ENCODE measurements around the gene METTL13.

METTL13 gene

DNA sequence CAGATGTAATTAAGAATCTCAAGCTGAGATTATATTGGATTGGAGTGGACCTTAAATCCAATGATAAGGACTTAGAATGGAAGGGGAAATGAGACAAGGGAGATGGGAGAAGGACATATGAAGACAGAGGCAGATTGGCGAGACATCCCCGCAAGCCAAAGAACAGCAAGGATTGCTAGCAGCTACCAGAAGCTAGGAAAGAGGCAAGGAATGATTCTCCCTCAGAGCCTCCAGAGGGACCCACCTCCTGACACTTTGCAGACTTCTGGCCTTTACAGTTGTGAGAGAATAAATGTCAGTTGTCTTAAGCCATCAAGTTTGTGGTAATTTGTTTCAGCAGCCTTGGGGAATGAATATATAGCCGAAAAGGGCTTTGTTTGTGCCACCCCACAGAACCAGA is 20.7 kb downstream of the METTL13 start:
- DNase-seq (ENCODE audit: low read depth), result no peak

DNA sequence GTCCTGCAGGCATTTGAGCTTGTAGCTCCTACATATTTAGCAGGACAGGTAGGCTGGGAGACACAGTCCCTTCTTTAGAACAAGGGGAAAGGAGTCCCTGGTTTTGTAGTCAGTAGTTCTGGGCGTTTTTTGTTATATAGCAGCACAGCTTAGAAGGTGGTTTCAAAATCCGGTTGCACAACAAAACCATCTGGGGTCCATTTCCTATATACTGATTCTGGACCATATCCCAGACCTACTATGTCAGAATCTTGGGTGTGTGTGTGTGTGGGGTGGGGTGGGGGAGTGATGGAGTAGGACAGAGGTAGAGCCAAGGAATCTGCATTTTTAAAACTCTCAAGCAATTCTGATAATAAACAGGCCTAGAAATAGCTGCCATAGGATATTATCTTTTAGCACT is 21.6 kb downstream of the METTL13 start:
- no peak for DNase-seq (ENCODE audit: low read depth)

DNA sequence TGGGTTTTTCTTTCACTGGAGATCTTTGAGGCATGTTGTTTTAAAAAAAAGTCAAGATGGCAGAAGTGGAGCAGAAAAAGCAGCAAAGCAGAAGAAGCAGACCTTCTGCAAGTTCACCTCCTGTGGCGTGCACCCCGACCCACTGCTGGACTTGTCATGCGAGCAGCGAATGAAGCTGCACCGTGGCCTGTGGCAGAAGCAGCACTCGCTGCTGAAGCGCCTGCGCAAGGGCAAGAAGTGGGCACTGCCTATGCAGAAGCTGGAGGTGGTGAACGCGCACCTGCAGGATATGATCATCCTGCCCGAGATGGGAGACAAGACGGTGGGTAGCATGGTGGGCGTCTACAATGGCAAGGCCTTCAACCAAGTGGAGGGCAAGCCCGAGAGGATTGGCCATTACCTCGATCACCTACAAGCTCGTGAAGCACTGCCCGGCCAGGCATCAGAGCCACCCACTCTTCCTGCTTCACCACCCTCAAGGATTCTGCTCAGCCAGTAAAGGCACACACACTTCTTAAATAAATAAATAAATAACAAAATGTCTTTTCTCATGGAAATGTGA is 22.1 kb downstream of the METTL13 start:
- DNase-seq (ENCODE audit: low read depth), result no peak

DNA sequence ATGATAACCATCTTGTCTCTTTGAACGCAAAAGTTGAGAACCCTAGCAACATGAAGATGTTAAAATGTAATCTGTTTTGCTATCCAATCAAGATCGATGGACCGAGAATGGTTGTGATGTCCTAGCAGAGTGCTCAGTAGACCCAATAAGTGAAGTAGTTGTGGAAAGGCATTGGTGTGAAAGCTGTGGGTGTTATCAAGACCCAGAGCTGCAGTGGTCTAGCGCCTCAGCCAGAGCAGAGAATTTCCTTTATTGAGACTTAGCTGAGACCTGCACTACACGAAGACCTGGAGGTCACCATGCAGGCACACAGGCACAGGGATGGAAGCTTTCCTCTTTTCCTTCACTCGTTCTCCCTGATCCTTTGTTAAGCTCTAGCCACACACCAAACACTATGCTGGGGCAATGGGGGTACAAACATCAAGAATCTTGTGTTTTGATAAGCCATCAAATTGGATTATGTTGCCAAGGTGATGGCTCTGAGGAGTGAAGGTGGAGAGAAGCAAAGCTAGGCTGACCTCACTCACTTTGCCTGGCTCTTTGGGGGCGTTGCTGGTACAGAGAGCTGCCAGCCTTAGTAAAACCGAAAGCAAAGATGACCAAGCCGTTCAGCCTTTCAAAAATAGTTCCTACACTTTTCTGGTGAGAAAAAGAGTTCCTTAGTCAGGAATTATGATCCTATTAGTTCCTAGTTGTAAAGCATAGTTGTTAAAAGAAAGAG is 24.1 kb downstream of the METTL13 start:
- DNase-seq (ENCODE audit: low read depth), result no peak

DNA sequence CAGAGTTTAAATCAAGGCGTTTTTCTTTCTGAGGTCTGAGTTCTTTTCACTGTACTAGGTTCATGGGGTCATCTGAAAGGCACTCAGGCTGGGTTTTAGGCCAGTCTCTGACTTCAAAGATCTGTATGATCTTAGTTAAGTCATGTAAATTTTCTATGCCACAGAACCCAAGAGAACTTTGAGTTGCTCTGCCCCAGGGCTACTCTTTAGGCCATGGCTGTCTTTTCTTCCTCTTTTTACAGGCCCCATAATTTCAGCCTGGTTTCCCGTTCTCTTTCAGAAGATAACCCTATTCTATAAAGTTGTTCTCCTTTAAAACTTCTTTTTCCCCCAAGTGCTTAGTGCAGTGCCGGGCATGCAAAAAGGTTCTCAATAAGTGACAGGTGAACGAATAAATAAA is 26.1 kb downstream of the METTL13 start:
- no peak for DNase-seq (ENCODE audit: low read depth)

DNA sequence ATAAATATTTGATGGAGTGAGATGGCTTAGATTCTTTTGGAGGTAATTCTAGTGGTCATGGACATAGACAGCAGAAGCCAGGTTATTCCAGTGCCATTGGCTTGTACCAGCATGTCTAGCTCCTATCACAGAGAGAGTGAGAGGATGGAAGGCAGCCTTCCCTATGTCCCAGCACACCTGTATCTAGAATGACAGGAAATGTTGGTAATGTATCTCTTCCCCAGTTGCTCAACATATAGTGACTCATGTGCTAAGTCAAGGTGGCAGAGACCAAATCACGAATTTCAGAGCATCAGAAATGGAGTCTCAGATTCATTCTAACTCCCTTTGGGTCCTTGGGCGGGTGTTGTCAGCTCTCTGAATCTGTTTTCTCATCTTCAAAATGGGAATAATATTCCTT is 28.4 kb downstream of the METTL13 start:
- no peak for DNase-seq (ENCODE audit: low read depth)

DNA sequence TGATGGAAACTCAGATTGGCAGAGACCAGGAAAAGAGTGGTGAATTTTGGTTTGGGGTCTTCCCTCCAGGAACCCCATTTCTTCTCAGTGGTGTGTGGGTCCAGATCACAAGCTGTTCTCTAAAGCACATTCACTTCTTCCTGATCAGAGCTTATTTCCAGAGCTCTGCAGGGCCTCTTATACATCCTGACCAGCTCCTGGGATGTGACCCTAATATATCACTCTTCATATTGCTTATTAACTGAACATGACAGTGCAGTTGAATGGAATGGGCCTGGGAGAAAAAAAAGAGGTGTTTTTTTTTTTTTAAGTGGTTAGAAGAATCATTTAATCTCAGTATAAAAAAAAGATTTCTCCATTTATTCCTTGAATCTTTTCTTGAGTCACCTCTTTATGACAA is 30.2 kb downstream of the METTL13 start:
- no peak for DNase-seq (ENCODE audit: low read depth)

DNA sequence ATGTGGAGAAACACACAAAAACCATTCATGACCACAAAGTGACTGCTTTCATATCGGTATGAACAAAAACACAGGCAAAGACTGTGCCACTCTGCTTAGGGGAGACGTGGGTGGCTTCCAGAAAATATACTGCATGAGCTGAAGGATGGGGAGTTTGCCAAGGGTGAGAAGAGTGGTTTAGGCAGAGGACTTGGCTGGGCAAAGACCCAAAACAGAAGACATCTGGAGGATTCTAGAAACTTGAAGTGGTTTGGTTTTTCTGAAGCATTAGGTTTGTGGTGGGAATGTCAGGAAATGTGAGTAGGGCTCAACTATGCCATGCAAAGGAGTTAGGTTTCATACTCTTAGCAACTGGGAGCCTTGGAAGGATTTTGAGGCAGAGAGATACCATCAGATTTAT is 33.2 kb downstream of the METTL13 start:
- DNase-seq (ENCODE audit: low read depth), result no peak

DNA sequence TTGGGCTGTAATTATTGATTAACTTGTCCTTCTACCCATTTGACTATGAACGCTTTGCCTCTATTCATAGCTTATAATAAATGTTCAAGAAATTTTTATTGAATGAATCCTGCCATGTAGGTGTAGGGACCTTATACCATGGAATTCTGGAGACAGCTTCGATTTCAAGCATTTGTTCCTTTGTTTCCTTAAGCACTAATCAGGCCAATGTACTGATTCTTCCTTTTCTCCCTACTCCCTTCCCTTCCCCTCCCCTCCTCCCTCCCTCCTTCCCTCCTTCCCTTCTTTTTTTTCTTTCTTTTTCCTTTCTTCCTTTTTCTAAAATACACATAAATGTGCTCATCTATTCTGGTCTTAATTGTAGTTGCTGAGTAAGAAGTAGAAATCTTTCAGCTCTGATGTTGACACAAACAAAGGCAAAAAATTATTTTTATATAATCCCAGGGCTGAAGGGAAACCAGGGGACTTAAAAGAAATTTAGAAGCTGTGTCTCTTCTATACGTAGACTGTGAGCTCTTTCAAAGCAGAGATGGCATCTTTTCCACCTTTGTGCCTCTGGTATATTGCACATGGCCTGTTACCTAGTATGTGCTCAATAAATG is 34.9 kb downstream of the METTL13 start:
- no peak for DNase-seq (ENCODE audit: low read depth)

DNA sequence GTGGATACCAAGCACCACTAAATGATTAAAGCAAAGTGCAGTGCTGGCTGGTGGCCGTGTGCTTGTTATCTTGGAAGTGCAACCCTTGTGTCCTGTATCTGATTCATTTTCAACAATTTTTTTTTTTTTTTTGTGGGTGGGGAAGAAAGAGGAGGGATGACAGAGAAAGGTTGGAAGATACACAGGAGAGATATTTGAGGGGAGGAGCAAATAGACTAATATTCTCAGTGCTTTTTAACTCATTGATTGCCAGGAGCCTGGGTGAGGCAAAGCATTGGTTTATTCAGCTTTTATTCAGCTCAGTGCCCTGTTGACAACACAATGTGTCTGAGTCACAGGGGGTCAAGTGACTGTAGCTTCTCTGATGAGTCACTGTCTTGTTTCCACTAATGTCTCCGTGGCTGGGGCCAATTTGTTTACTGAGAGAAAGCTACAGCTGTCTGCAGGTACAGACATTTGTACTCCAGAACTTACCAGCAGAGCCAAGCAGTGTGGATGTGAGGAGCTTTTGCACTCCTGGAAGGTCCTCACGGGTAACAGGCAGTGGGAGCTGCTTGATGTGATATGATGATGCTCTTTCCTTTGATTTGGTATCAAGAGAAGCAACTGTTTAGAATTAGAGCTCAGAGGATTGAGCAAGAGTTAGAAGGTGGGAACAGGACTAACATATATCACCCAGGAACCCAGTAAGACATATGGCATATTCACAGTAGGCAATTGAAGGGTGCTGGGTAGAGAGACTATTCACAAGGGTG is 36.2 kb downstream of the METTL13 start:
- DNase-seq (ENCODE audit: low read depth), result no peak

DNA sequence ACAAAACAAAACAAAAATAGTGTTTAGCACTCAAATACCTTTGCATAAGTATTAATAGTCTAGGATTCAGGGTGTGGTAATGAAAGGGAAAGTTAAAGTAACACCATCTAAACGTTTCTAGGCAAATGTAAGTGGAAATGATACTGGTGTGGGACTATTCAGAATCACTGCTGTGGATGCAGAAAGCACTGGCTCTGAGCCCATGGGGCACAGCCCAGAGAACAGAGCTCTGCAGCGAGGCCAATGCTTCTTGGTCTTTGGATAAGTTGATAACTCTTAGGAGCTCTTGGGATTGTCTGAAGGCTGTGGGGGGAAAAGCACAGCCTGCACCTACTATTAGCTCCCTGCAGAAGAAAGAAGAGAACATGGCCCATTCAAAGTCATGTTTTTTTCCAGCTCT is 38.5 kb downstream of the METTL13 start:
- DNase-seq (ENCODE audit: low read depth), result no peak

DNA sequence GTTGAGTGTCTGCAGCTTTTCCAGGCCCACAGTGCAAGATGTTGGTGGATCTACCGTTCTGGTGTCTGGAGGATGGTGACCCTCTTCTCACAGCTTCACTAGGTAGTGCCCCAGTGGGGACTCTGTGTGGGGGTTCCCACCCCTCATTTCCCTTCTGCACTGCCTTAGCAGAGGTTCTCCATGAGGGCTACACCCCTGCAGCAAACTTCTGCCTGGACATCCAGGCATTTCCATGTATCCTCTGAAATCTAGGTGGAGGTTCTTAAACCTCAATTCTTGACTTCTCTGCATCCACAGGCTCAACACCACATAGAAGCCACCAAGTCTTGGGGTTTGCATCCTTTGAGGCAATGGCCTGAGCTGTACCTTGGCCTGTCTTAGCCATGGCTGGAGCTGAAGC is 45.5 kb downstream of the METTL13 start:
- DNase-seq (ENCODE audit: low read depth), result no peak

DNA sequence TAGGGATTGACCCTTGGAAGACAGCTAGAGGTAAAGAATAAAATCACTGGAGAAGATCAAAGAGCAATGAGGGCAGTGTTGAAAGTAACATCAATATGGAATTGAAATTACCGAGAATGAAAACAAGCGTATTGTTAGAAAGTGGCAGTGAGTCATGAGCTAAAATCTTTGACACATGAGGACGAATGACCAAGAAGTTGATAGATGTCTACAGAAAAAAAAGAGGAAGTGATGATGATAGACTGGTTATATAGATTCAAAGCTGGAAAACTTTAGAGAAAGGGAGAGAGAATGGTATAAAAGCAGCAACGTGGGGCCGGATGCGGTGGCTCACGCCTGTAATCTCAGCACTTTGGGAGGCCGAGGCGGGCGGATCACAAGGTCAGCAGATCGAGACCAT is 47.3 kb downstream of the METTL13 start:
- no peak for DNase-seq (ENCODE audit: low read depth)

DNA sequence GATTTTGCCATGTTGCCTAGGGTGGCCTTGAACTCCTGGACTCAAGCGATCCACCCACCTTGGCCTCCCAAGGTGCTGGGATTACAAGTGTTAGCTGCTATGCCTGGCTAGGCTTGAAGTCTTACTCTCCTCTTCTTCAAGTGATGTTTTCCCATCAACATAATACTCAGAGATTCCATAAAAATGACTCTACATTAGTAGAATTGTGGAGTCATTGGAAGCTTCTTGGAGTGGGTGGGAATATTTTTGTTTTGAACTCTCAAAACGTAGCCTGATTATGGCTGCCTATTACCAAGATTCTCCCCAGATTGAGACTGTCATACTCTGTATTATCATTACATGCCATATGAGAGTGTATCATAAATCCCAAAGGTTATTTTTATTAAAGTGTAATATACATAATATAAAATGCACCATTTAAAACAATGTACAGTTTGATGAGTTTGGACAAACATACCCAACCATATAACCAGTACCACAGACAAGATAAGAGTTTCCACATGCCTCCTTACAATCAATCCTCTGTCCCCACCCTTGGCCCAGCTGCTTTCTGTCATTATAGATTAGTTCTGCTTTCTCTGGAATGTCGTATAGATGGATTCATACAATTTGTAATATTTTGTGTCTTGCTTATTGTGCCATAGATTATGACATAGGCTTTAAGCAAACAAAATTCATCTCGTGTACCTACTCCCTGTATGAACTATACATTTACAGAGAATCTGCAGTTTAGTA is 51.8 kb downstream of the METTL13 start:
- DNase-seq (ENCODE audit: low read depth), result no peak

DNA sequence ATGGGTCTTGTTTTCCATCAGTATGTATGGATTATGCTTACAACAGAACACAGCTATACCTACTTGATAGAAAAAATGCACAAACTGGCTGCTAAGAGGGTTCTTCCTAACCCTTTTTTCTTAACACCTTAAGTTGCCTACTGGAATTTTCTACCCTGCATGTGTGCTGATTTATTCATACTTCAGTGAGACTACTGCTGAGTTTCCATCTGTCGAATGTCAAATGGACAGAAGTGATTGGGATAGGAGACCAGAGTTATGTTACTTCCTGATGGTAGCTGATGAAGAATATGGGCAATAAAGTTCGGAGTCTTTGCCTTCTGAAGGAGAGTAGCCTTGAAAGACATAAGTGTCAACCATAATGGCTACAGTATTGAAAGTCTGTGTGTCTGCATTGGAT is 53.4 kb downstream of the METTL13 start:
- no peak for DNase-seq (ENCODE audit: low read depth)

DNA sequence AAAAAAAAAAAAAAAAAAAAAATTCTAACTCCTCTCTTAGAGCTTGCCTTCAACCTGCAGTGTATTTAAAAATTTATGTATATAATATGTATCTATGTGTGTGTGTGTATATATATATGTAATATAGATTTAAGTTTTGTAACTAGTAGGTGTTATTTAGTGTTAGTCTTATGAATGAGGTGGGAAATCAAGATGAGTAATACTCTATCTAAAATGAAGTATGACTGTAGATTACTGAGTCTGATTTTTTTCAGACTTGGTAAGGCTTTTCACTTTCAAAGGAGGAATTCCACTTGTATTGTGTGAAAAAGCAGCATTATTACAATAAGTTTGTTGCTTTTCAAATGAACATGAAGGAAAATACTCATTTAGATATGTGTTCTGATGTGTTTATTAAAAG is 54.4 kb downstream of the METTL13 start:
- no peak for DNase-seq (ENCODE audit: low read depth)

DNA sequence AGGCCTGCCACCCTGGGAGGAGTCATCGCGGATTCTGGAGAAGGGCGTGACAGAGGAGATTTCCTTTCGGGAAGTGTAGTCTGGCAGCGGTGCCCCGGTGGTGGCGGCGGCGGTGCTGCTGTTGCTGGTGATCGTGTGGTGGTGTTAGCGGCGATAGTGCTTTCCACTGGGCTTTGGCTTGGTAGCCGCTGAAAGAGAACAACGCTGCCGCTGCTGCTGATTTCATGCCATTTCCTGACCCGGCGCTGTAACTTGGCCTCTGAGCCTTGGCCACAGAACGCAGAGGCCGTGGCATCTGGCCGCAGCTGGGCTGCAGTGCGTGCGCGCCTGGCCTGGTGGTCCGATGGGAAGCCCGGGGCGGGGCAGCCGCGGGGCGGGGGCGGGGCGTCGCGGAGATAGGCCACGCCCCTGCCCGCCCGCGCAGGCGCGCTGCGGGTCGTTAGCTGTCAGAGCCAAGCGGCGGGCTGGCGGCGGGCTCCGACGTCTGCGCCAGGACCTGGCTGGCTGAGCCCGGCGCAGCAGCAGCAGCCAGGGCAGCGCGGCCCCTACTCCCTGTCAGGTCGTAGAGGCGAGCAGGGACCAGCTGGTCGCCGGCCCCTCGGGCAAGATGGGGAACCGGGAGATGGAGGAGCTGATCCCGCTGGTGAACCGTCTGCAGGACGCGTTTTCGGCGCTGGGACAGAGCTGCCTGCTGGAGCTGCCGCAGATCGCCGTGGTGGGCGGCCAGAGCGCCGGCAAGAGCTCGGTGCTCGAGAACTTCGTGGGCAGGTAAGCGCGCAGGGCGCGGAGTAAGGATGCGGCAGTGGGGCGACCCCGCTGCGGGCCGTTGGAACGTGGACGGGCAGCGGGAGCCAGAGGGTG is 59.8 kb downstream of the METTL13 start, which contains the start of gene DNM3:
TSS of gene DNM3 (plus strand) at position 449 of the 861 bp plus-strand sequence. CDS start at position 608, 159 bp downstream.
- peak; percentile 60 for DNase-seq (ENCODE audit: low read depth)

DNA sequence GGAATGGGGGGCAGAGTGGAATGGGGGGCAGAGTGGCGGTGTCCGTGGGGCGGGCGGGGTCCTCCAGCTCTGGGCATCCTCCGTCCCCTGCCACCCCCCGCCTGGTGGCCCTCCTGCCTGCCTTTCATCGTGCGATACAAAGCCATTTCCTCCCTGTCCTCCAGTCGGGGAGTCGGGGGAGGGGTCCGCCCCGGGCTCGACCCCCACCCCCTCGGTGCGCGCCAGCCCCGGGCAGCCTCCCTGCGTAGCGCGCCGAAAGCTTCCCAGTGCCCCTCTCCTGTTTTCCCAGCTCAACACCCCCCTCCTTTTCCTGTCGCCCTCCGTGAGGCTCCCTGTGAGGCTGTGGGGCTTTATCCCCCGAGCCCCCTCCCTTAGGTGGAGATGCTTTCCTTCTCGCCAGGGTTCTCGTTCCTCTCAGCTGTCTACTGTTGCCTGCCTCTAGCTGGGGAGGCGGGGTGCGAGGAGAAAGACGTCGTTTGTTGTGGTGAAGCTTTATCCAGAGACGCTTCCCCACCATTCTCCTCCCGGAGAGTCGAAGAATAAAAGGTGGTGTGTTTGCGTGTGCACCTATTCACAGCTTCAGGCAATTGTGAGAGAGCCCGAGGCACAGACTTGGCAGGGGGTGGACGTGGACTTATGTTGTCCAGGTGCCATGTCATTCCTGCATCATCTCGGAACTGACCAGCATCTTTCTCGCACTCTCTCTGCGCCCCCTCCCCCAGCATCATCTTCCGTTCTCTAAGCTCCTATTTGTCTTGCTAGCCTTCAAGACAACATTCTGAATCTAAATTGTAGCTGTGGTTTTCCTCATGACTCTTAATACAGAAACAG is 60.7 kb downstream of the METTL13 start:
- DNase-seq (ENCODE audit: low read depth), result no peak

DNA sequence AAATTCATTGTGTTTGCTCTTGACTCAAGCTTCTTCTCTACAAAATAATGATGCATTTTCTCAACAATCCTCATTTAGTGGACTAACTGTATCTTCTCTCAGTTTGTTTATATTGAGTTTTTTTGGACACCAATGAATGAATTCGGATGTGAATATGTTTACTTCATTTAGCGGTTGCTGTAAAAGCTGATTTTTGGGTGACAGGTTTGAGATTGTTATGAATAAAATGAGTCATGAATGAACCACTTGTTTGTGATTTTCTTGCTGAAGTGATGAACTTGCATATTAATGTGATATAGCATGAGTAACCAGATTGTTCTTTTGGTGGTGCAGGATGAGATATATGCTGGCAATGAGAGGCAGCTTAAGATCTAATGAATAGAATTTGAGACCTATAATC is 62.9 kb downstream of the METTL13 start:
- no peak for DNase-seq (ENCODE audit: low read depth)

DNA sequence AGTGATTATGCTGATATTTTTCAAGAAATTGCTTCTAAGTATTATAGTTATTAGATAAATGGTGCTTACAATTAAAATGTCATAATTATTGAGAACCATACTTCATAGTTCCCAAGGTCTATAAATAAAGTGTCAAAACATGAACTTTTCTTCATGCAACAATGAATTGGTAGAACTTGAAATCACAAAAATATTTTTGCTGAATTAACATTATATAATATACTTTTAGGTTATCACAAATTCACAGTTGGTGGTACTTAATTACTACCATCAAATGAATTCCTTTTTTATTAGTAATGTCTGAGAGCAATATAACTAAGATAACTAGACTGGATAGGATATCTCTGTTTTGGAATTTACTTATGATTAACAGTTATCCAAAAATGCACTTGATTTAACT is 64.5 kb downstream of the METTL13 start:
- no peak for DNase-seq (ENCODE audit: low read depth)
